Measurements from ENCODE around the gene C2orf81.
"Not testable (repeated sequence)": the region's sequence is repeated elsewhere in the genome, so short reads cannot be mapped to it uniquely, and the experiment has no call there.

Gene C2orf81

DNA sequence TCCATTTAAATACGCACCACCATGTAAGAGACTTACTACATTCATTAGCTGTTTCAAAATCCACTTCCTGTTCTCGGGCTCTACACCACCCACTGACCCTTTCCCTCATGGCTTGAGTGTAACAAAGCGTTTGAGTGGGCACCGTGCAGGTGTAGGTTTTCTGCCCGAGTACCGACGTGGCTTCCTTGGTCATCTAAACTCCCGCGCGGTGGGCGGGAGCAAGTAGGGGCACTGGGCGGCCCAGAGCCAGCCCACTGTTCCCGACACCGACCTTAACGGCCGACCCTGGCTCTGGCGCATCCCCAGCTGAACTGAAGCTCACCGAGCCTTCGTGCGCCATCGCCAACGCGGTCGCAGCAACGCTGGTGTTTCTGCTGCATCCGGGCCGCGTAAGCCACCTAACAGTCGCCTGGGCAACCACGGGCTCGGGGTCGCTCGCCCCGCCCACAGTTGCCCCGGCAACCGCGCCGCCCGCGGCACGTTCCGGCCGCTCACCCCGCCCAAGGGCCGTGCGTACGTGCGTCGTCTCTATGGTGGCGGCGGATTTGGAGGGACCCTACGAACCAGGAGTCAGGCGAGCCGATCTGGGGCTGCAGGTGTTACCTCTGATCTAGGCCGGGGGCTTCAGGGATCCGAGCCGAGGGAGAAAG lies at the start of gene C2orf81, which contains the start of gene WDR54:
Gene C2orf81, minus strand, starts transcription at position 399 of the 650 bp plus-strand sequence. Its CDS starts 59 bp downstream, at position 340.
Gene WDR54, plus strand, starts transcription at position 510 of the 650 bp plus-strand sequence. CDS start 424 bp downstream, outside the sequence.
- DNase-seq = peak in 9 of 14 donors; percentile 18 to 89 (median 42)

DNA sequence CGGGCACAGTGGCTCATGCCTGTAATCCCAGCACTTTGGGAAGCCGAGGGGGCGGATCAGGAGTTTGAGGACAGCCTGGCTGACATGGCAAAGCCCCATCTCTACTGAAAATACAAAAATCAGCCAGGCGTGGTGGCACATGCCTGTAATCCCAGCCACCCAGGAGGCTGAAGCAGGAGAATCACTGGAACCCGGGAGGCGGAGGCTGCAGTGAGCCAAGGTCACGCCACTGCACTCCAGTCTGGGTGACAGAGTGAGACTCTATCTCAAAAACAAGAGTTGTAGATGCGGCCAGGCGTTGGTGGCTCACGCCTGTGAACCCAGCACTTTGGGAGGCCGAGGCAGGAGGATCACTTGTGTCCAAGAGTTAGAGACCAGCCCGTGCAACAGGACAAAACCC lies 49.3 kb upstream of the C2orf81 start:
- DNase-seq = not testable (repeated sequence)

DNA sequence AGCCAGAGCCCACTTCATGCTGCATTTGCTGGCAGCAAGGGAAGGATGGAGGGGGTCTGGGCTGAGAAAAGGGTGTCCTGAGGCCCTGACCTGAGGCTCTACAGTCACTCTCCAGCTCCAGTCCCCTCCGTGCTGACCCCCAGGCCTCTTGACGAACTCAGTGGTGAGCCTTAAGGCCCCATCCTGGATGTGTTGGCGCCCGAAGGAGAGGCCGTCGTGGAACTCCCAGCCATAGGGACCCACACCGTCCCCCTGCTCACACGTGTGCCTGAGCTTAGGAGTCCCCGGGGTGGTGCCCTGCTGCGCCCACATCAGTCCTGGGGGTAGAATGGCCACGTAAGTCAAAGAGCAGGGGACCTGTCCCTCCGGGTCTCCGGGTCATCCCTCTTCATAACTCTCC lies 43.0 kb upstream of the C2orf81 start:
- DNase-seq = no peak

DNA sequence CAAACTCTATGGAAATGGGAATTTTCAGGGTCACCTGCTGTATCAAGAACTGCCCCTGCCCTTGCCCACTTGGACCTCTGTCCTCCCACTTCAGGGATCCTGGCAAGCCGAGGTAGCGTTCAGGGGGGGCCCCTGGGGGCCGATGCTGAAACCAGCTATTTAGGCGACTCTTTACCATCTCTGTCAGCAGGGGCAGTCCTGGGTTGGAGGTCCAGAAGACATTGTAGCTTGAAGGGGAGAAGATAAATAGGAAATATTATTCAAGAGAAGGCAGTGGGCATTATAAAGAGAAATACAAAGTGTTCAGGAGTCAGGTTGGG lies 41.3 kb upstream of the C2orf81 start:
- DNase-seq = no peak

DNA sequence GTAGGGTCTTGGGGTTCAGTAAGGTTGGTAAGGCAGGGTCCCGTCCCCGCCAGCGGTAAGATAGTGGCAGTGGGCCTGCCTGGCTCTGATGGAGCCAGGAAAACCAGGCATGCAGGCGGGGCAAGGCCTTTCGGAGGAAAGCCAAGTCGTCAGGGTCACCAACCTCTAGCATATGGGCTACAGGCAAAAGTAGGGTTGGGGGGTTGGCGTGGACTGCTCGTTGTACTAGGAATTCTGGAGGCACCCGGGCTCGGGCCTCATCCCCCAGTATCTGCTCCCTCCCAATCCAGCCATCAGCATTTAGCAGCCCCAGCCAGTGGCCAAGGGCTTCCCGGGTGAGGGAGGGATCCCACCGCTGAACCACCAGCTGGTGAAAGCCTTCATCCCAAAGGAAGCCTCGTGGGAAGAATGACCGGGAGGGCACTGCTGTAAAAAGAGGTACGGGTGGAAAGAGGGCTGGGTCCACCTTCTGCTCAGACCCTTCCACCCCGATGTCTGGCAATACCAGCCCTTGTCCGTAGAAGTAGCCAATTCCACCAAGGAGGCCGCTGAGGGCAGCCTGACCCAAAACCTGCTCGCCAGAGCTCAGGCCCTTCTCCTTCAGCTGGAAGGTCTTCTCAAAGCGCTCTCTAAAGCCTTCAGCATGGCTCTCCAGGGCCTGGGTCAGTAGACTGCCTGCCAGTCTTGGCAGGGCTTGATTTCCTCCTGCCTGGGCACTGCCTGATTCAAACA lies 40.8 kb upstream of the C2orf81 start:
- DNase-seq = no peak

DNA sequence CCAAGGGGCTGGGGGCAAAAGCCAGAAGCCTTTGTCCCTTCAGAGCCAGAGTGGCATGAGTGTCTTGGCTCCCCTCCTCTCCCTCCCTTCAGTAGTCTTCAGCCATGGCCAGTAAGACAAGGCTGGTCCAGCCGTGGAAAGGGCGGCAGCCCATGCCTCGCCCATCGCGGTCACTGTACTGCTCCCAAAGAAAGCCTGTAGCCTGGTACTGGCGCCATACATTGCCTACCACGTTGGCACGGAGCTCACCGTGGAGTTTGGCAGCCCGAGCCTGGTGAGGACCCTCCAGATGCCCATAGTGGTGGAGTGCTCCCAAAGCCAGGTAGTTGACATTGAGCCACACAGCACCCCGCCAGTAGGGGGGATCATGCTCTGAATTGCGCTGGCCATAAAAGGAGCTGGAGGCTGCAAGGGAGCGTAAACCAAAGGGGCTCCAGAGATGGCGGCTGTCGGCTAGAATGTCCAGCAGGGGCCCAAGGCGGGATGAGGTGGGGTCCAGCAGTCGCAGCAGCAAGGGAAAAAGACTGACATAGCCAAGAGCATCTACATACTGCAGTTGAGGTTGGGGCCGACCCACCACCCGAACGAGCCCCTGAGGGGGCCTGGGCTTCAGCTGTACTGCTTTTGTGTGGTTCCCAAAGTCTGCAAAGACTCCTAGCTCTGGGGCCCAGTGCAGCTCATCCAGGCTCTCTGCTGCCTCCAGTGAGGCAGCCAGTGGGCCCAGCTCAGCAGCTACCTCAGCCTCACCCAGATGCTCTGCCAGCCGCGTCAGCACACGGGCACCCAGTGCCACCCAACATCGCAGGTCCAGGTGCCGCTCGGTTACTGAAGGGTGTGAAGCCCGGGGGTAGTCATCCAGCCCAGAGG lies 40.0 kb upstream of the C2orf81 start:
- DNase-seq = no peak

DNA sequence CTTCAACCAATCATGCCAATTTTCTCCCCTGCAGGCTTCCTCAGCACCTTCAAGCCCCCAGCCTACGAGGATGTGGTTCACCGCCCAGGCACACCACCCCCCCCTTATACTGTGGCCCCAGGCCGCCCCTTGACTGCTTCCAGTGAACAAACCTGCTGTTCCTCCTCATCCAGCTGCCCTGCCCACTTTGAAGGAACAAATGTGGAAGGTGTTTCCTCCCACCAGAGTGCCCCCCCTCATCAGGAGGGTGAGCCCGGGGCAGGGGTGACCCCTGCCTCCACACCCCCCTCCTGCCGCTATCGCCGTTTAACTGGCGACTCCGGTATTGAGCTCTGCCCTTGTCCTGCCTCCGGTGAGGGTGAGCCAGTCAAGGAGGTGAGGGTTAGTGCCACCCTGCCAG lies 38.8 kb upstream of the C2orf81 start:
- not testable (repeated sequence) for DNase-seq

DNA sequence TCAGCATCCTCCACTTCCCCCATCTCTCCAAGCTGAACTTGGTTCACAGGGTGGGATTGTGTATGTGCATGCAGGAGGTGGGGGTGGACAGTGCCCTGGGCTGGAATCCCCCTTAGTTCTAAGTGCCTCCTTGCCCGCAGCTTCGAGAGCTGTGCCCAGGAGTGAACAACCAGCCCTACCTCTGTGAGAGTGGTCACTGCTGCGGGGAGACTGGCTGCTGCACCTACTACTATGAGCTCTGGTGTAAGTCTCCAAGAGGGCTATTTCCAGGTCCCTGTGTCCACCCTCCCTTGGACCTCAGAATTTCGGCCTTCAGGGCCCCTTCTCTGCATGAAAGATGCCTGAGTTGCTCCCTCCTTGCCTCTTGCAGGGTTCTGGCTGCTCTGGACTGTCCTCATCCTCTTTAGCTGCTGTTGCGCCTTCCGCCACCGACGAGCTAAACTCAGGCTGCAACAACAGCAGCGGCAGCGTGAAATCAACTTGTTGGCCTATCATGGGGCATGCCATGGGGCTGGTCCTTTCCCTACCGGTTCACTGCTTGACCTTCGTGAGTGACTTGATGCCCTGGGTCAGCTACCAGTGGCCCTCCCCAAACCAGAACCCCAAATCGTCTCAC lies 38.2 kb upstream of the C2orf81 start:
- DNase-seq = not testable (repeated sequence)

DNA sequence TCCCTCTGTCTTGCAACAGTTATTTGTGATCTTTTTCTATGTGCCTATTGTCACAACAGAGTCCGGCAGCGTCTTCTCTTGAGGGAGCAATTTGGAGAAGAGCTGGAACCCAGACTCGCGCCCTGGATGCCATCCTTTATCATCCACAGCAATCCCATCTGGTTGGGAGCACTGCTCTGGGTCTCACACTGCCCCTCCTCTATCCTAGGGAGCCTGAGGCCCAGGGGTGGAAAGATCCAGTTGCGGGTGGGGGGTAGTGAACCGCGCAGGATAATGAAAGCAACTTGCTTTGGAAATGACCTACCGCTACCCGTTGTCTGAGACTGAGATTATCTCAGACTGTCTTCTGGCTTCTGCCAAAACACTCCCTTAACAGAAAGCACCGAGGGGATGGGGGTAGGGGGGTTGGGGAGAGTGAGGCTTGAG lies 37.5 kb upstream of the C2orf81 start:
- DNase-seq = no peak

DNA sequence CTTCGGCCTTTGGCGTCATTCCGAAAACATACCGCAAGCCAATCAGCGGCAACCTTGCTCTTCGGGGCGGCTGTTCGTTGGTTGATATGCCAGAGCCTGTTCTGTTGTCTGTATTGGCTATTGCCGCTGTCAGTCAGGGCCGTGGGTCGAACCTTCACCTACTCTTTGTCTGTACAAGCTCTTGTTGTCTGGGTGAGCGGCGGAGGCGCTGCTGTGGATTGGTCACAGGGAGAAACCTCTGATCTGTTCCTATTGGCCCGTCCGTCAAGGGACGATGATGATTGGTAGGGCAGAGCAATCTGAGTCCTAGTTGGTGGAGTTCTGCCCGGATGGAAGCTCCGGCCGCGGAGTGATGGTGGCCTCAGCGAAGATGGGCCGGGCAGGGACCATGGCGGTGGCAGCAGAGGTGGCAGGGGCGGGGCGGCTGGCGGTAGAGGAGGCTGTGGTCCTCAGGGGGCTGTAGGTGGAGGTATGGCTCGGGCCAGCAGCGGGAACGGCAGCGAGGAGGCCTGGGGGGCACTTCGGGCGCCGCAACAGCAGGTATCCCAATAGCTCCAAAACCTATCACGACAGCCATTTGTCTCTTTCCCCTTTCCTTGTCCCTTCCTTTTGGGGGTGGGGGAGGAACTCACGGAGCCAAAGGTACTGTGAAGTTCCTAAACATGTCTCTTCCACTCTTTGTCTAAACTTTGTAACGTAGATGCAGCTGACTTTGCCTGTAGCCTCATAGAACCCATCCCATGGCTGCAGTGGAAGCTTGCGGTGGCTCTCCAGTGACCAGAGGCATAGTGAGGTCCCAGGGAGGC lies 36.9 kb upstream of the C2orf81 start, which contains the start of gene WBP1:
Gene WBP1, plus strand, starts transcription at position 307 of the 806 bp plus-strand sequence. Its CDS starts 165 bp downstream, at position 472.
- peak; percentile 89 to 100 (median 99) for DNase-seq

DNA sequence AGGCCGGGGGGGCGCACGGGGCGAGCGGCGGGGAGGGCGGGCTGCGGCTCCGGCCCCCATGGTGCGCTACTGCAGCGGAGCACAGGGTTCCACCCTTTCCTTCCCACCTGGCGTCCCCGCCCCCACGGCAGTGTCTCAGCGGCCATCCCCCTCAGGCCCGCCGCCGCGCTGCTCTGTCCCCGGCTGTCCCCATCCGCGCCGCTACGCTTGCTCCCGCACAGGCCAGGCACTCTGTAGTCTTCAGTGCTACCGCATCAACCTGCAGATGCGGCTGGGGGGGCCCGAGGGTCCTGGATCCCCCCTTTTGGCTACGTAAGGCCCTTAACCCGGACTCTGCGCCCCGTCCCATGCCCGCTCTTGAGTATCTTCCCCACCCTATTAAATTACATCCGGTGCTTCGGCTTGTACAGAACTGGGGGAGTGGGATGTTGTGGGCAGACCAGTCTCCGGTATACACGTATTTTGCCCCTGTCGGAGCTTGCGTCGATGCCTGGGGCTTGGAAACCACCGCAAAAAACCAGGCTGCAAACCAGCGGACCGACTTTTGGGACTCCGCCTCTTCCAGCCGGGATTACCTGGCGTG lies 36.2 kb upstream of the C2orf81 start:
- DNase-seq = peak in 5 of 14 donors; percentile 63 to 80 (median 76)

DNA sequence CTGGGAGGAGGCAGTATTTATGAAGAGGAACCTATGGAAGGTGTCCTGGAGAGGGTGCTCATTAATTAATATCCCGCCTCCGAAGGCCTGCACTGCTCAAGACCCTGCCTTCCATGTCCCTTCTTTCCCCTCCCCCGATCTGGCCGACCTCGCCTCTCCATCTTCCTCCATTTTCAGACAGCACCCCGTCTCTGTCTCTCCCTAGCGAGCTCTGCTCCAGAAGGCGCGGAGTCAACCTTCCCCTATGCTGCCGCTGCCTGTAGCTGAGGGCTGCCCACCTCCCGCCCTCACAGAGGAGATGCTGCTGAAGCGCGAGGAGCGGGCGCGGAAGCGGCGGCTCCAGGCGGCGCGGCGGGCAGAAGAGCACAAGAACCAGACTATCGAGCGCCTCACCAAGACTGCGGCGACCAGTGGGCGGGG lies 35.7 kb upstream of the C2orf81 start:
- no peak for DNase-seq

DNA sequence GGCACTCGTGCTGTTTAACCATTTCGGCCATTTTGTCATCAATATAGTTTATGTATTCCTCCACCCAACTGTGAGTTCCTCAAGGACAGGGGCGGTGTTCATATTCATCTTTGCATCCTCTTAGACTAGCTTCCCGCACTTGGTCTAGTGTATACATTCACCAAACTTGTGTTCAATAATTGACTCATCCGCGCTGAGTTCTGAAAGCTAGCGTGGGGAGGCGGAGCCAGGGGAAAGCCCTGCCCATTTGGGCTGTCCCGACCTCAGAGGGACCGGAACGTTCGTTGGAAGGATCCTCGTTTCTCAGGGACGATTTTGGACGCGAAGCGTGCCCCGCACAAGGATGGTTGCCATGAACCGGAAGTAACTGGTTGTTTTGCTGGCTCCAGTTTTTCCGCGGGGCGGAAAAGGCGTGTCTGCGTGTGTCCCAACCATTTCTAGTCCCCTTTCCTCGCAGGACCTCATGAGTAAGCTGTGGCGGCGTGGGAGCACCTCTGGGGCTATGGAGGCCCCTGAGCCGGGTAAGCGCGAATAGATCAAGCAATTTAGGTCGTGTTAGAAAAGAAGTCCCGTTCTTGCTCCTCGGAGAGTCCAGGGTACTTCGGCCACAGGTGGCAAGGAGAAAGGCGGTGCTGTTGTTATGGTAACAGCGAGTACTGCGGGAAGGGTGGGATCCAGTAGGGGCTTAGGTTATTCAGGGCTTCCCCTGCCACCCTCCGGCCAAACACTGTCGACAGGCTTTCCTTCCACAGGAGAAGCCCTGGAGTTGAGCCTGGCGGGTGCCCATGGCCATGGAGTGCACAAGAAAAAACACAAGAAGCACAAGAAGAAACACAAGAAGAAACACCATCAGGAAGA lies 33.5 kb upstream of the C2orf81 start, which contains the start of gene INO80B:
Gene INO80B, plus strand, starts transcription at position 434 of the 858 bp plus-strand sequence. Its CDS starts 30 bp downstream, at position 464.
- DNase-seq = peak; percentile 68 to 97 (median 94)

DNA sequence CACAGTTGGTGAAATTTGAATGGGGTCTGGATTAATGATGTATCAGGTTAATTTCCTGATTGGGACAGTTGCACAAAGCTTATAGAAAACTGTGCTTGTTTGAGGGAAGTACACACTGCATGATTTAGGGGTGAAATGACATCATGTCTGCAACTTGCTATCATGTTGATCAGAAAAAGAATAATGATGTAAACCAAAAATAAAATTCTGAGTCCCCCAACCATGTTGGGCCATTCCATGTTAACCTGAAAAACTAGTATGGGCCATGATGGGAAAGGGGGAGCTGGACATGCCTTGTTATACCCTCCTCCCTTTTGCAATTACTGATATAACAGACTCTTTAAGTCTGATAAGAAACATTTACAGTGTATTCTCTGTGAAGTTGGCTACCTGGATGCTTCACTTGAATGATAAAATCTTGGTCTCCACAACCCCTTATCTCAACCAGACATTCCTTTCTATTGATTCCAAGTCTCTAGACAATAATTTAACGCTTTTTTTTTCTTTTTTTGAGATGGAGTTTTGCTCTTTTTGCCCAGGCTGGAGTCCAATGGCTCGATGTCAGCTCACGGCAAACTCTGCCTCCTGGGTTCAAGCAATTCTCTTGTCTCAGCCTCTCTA lies 29.3 kb upstream of the C2orf81 start:
- no peak for DNase-seq

DNA sequence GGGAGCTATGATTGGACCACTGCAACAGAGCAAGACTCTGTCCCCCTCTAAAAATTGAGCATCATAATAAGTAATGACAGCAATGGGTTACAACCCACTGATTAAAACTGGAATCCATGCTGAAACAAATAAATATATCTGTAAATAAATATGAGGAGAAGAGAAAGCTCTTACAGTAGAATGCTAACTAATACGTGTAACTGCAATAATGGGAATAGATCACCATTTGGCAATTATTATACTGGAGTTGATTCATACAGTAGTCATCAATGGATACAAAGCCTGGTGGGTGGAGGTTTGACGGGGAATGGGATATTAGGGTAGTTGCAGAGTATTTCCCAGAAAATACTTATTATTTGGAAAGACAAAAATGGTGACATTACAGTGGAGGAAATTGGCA lies 27.4 kb upstream of the C2orf81 start:
- no peak for DNase-seq

DNA sequence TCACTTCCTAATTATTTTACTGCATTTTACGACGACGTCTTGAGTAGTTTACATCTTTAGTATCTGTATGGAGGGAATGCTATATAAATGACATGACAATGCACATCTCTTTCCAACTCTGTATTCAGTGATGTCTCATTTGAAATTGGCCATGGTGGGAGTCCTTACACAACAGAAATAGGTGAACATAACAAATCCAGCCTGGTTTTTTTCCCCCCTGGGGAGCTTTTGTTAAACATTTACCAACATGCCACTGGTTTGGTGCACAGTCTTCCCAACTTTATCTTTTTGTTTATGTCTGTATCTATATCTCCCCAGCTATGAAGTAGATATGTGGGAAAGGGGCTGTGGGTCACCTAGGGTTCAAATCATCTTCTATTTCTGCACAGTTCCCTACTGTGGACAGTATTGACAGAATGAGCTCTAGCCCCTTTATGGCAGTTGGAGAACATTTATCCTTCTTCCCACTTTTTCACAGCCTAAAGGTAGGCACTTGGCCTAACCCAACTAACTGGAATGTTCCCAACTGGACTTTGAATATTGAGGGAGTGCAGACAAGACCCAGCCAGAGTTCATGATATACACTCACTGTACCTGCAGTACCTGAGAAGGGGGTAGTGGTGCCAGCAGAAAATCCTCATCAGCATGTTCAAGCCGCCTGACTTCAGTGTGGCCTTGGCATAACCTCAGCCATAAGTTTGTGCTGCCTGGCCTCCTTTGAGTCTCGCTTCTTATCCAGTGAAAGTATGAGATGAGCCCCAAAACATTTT lies 26.0 kb upstream of the C2orf81 start:
- DNase-seq = no peak

DNA sequence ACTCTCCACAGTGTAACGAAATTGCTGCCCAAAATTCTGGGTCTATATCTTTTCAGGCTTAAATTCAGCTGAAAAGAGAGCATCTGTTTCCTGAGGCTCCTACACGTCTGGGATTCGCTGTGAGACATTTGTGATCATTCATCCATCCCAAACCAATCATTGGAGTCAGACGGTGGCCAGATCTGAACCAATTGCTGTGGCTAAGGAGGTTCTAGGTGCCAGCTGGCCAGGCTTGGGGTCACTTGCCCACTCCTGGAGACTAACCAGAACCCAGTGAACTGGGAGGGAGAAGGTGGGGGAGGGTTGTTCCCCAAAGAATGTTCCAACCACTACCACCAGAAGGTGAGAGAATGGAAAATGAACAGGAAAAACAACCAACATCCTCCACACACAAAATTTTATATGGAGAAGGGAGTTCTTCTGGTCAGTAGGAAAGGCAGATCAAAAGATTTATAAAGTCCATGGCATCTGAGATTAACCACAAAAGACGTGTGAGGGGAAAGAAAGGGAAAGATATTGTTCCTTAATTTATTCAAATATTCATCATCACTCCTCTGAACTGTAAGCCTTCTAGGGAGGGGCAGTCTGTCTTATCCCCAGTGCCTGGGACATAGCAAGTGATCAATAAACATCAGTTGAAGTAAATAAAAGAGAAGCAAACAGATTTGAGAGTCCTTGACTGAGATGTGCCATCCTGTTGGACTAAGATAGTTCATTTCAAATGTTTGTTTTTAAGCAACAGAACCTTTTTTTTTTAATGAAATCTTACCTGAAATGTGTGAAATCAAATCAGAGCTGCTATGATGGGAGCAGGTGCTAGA lies 23.3 kb upstream of the C2orf81 start:
- no peak for DNase-seq
